Glutamatergic neuron (in vitro differentiated cells): ENCODE data around the gene FGF14. TPM values are rescaled to one million over a fixed set of nuclear protein-coding genes. Genes with fewer than 3 reads are reported as not detected.

Experiments used
- DNase-seq: peaks from one replicate; pipeline ENCODE4 v3.0.0; 2022
- H3K27ac Mint-ChIP-seq: one replicate; pipeline ENCODE4 v1.8.0; 2020; ENCODE audit warnings: mild to moderate bottlenecking, mixed read lengths, inconsistent platforms; ENCODE audit not compliant: unreplicated experiment
- H3K27me3 Mint-ChIP-seq: one replicate; pipeline ENCODE4 v1.8.0; 2020; ENCODE audit warnings: mild to moderate bottlenecking, moderate library complexity, mixed read lengths, inconsistent platforms; ENCODE audit not compliant: unreplicated experiment
- H3K36me3 Mint-ChIP-seq: one replicate; pipeline ENCODE4 v1.8.0; 2020; ENCODE audit warnings: mild to moderate bottlenecking, mixed read lengths, inconsistent platforms; ENCODE audit not compliant: unreplicated experiment
- H3K4me1 Mint-ChIP-seq: one replicate; pipeline ENCODE4 v1.8.0; 2020; ENCODE audit warnings: mild to moderate bottlenecking, low read depth, mixed read lengths, inconsistent platforms; ENCODE audit not compliant: unreplicated experiment
- H3K4me3 Mint-ChIP-seq: one replicate; pipeline ENCODE4 v1.8.0; 2020; ENCODE audit warnings: mild to moderate bottlenecking, mixed read lengths, inconsistent platforms; ENCODE audit not compliant: unreplicated experiment
- H3K9me3 Mint-ChIP-seq: one replicate; pipeline ENCODE4 v1.8.0; 2020; ENCODE audit warnings: mild to moderate bottlenecking, moderate library complexity, mixed read lengths, inconsistent platforms; ENCODE audit not compliant: unreplicated experiment
- total RNA-seq: library from RNA; stranded (reverse); fragmentation: NEBNext Ultra II Directional; extraction: Animal tissue kit (Norgen Biotek cat#: 25700); gene quantifications from one replicate; pipeline ENCODE4 v1.2.1, GENCODE V29; 2021; ENCODE audit not compliant: unreplicated experiment
- TF ChIP-seq, protein P1 (sequence below): fragments of 200-600 bp; sonication (generic); IDR thresholded peaks from one replicate; pipeline ENCODE4 v1.5.0; 2021; ENCODE audit not compliant: partially characterized antibody, unreplicated experiment

Gene FGF14
- total RNA-seq, 1 donor from 2014 or later, result 17.8 TPM

DNA sequence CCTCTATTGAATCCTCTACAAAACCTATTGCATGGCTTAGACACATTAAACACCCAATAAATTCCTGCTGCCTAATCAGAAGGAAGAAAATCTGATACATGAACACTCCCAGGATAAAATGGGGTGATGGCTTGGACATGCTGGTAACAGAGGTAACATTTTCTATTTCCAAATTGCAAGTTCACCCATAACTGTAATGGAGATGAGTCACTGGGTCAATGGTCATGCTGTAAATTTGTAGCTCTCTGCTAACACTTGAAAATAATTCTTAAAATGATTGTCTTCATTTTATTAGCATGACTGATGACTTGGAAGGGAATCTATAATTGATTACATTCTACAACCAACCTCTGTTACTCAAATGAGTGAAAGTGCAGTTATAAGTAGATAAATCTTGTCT is 434.1 kb downstream of the FGF14 start:
- Mint-ChIP-seq H3K27ac (no peak overlapping the region), H3K4me3 (no peak overlapping the region), H3K9me3 (peaks cover 2% of the 10 kb centered on the region), H3K4me1 (no peaks in the 10 kb centered on the region), H3K27me3 (no peaks in the 10 kb centered on the region), H3K36me3 (no peaks in the 10 kb centered on the region)
- TF ChIP-seq, protein P1, sequence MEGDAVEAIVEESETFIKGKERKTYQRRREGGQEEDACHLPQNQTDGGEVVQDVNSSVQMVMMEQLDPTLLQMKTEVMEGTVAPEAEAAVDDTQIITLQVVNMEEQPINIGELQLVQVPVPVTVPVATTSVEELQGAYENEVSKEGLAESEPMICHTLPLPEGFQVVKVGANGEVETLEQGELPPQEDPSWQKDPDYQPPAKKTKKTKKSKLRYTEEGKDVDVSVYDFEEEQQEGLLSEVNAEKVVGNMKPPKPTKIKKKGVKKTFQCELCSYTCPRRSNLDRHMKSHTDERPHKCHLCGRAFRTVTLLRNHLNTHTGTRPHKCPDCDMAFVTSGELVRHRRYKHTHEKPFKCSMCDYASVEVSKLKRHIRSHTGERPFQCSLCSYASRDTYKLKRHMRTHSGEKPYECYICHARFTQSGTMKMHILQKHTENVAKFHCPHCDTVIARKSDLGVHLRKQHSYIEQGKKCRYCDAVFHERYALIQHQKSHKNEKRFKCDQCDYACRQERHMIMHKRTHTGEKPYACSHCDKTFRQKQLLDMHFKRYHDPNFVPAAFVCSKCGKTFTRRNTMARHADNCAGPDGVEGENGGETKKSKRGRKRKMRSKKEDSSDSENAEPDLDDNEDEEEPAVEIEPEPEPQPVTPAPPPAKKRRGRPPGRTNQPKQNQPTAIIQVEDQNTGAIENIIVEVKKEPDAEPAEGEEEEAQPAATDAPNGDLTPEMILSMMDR, result no peak
- DNase-seq, result no peak

- Mint-ChIP-seq H3K36me3 (no peaks in the 10 kb centered on the region), H3K9me3 (peaks cover 2% of the 10 kb centered on the region), H3K4me1 (no peaks in the 10 kb centered on the region), H3K4me3 (no peak overlapping the region), H3K27me3 (no peaks in the 10 kb centered on the region), H3K27ac (no peak overlapping the region)
- TF ChIP-seq, protein P1, result no peak
- DNase-seq, result no peak
Measured at GRCh38 chr13:101967216-101967615, 434.6 kb downstream of the FGF14 start.

- no peak for DNase-seq
- Mint-ChIP-seq H3K36me3 (no peaks in the 10 kb centered on the region), H3K27ac (no peak overlapping the region), H3K27me3 (no peaks in the 10 kb centered on the region), H3K4me1 (no peaks in the 10 kb centered on the region), H3K9me3 (no peaks in the 10 kb centered on the region), H3K4me3 (no peak overlapping the region)
- TF ChIP-seq, protein P1, result no peak
Measured at GRCh38 chr13:101965096-101965495, 436.8 kb downstream of the FGF14 start.

DNA sequence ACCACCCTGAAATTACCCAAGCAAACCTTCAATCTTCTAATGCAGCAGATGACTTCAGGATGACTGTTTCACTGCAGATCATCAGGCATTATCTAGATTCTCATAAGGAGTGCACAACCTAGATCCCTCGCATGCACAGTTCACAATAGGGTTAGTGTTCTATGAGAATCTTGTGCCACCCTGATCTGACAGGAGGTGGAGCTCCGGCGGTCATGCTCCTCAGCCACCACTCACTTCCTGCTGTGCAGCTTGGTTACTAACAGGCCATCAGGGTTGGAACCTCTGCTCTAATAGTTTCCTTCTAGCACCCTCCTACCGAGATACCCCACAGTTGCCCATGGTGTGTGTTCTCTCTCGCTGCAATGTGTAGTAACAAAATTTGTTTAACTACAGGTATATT is 442.8 kb downstream of the FGF14 start:
- Mint-ChIP-seq H3K9me3 (peaks cover 2% of the 10 kb centered on the region), H3K36me3 (peaks cover 11% of the 10 kb centered on the region), H3K4me1 (no peaks in the 10 kb centered on the region), H3K4me3 (no peak overlapping the region), H3K27me3 (no peaks in the 10 kb centered on the region), H3K27ac (no peak overlapping the region)
- no peak for DNase-seq
- TF ChIP-seq, protein P1, result no peak

GRCh38 chr13:101955764-101956163 is 446.1 kb downstream of the FGF14 start:
- H3K4me1 Mint-ChIP-seq, result no peaks in the 10 kb centered on the region
- H3K9me3 Mint-ChIP-seq, result peaks cover 2% of the 10 kb centered on the region
- no peak overlapping the region for H3K27ac Mint-ChIP-seq
- DNase-seq, result no peak
- H3K4me3 Mint-ChIP-seq, result no peak overlapping the region
- TF ChIP-seq, protein P1, result no peak
- H3K36me3 Mint-ChIP-seq, result peaks cover 11% of the 10 kb centered on the region
- no peaks in the 10 kb centered on the region for H3K27me3 Mint-ChIP-seq
